Transverse colon (tissue), 4 donors: ENCODE data around the gene FSCN2.

Source experiments
- EP300 ChIP-seq: sonication (generic); formaldehyde crosslinking; IDR thresholded peaks from one replicate; pipeline ENCODE4 v1.6.1; 2017; ENCODE audit warnings: antibody characterized with exemption, low read depth
- POLR2A ChIP-seq: fragments of 450-650 bp; IDR thresholded peaks from one replicate; pipeline ENCODE4 v1.6.1; 2016; ENCODE audit warnings: antibody characterized with exemption, mild to moderate bottlenecking, moderate library complexity
- POLR2AphosphoS5 ChIP-seq, 3 donors: sonication (generic); formaldehyde crosslinking; IDR thresholded peaks; one replicate each; pipeline ENCODE4 v1.6.1; 2016; ENCODE audit warnings: antibody characterized with exemption in 3 of 3
- TF ChIP-seq, protein P1 (sequence below), 5 experiments: fragments of 200-600 bp in 3 of 5; fragments of 450-650 bp in 2 of 5; sonication (generic) in 3 of 5; IDR thresholded peaks; 1 replicate in 2 of 5; 2 replicates in 3 of 5; pipeline ENCODE4 v1.5.1; 2016 to 2017; ENCODE audit warnings: antibody characterized with exemption in 5 of 5, inconsistent platforms in 3 of 5, mild to moderate bottlenecking in 2 of 5, moderate library complexity in 1 of 5

DNA sequence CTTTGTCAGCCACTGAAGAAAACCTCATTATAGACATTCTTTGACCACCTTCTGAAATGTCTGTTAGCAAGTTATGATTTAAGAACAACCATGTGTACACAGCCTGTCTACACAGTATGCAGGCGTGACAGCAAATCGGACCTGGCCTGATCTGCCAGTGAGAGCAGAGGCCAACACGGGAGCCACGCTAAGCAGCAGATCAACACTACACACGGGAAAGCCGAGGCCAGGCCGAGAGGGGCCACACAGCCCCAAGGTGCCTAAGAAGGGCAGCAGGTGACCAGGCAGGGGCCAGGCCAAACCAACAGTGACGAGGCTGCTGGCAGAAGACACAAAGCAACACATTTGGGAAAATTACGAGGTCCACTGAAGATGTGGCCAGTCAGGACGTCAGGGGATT, 40.2 kb downstream of the FSCN2 start:
- TF ChIP-seq, protein P1, sequence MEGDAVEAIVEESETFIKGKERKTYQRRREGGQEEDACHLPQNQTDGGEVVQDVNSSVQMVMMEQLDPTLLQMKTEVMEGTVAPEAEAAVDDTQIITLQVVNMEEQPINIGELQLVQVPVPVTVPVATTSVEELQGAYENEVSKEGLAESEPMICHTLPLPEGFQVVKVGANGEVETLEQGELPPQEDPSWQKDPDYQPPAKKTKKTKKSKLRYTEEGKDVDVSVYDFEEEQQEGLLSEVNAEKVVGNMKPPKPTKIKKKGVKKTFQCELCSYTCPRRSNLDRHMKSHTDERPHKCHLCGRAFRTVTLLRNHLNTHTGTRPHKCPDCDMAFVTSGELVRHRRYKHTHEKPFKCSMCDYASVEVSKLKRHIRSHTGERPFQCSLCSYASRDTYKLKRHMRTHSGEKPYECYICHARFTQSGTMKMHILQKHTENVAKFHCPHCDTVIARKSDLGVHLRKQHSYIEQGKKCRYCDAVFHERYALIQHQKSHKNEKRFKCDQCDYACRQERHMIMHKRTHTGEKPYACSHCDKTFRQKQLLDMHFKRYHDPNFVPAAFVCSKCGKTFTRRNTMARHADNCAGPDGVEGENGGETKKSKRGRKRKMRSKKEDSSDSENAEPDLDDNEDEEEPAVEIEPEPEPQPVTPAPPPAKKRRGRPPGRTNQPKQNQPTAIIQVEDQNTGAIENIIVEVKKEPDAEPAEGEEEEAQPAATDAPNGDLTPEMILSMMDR (IDR thresholded peaks at IDR 0.05) = no peak
- TF ChIP-seq POLR2AphosphoS5 (IDR thresholded peaks at IDR 0.05) = no peak
- TF ChIP-seq POLR2A = no peak
- no peak for TF ChIP-seq EP300
